ENCODE results near the gene FUT7. TPM values are rescaled to one million over a fixed set of nuclear protein-coding genes. Genes with fewer than 3 reads are reported as not detected.

The FUT7 gene
- total and polyA plus RNA-seq, 2 donors (not counting 1 experiment from before 2014, with no cell fraction given) = not detected

GRCh38 chr9:137015976-137016375 lies 15.9 kb downstream of the FUT7 start:
- Histone ChIP-seq H3K27me3 (ENCODE audit: control insufficient read depth, insufficient read depth, low read length) (no peaks in the 10 kb centered on the region), H3K79me2 (ENCODE audit: control insufficient read depth, insufficient read depth, low read length) (no peaks in the 10 kb centered on the region), H3K9me3 (ENCODE audit: control insufficient read depth, insufficient read depth, low read depth, low read length) (no peaks in the 10 kb centered on the region), H3K9ac (ENCODE audit: insufficient read depth, low read length) (no peak overlapping the region), H2AFZ (ENCODE audit: low read length) (no peak overlapping the region), H3K4me2 (ENCODE audit: extremely low read depth, insufficient read depth, low read length) (no peak overlapping the region), H3K27ac (ENCODE audit: insufficient read depth, low read length) (no peak overlapping the region), H3K4me1 (ENCODE audit: control insufficient read depth, extremely low read depth, insufficient read depth, low read length) (no peaks in the 10 kb centered on the region), H4K20me1 (ENCODE audit: control insufficient read depth, extremely low read depth, insufficient read depth, low read length) (no peaks in the 10 kb centered on the region), H3K36me3 (ENCODE audit: control insufficient read depth, insufficient read depth, low read length) (peaks cover 12% of the 10 kb centered on the region), H3K4me3 (replicated peaks in 1 of 4; ENCODE audit: control extremely low read depth in 1 of 4, insufficient read depth in 1 of 4, low read depth in 3 of 4, low read length in 4 of 4) (no peak overlapping the region)
- no peak for DNase-seq (ENCODE audit: low read depth in 2 of 2)
- TF ChIP-seq CTCF (conservative IDR thresholded peaks at IDR 0.05 in 1 of 2, IDR thresholded peaks at IDR 0.05 in 1 of 2; ENCODE audit: low read depth in 1 of 2, low read length in 2 of 2) = no peak
- TF ChIP-seq EZH2 (IDR thresholded peaks at IDR 0.05; ENCODE audit: low read length, missing control alignments) = no peak

GRCh38 chr9:137015540-137015930 lies 16.4 kb downstream of the FUT7 start:
- DNase-seq (ENCODE audit: low read depth in 2 of 2) = no peak
- no peak overlapping the region for H3K4me2 ChIP-seq (ENCODE audit: extremely low read depth, insufficient read depth, low read length)
- no peak overlapping the region for H2AFZ ChIP-seq (ENCODE audit: low read length)
- no peak overlapping the region for H3K27ac ChIP-seq (ENCODE audit: insufficient read depth, low read length)
- H4K20me1 ChIP-seq (ENCODE audit: control insufficient read depth, extremely low read depth, insufficient read depth, low read length) = no peaks in the 10 kb centered on the region
- no peaks in the 10 kb centered on the region for H3K9me3 ChIP-seq (ENCODE audit: control insufficient read depth, insufficient read depth, low read depth, low read length)
- H3K4me3 ChIP-seq (replicated peaks in 1 of 4; ENCODE audit: control extremely low read depth in 1 of 4, insufficient read depth in 1 of 4, low read depth in 3 of 4, low read length in 4 of 4) = no peak overlapping the region
- no peaks in the 10 kb centered on the region for H3K79me2 ChIP-seq (ENCODE audit: control insufficient read depth, insufficient read depth, low read length)
- TF ChIP-seq EZH2 (IDR thresholded peaks at IDR 0.05; ENCODE audit: low read length, missing control alignments) (no peak), CTCF (conservative IDR thresholded peaks at IDR 0.05 in 1 of 2, IDR thresholded peaks at IDR 0.05 in 1 of 2; ENCODE audit: low read depth in 1 of 2, low read length in 2 of 2) (no peak)
- H3K36me3 ChIP-seq (ENCODE audit: control insufficient read depth, insufficient read depth, low read length) = peaks cover 12% of the 10 kb centered on the region
- no peaks in the 10 kb centered on the region for H3K4me1 ChIP-seq (ENCODE audit: control insufficient read depth, extremely low read depth, insufficient read depth, low read length)
- H3K27me3 ChIP-seq (ENCODE audit: control insufficient read depth, insufficient read depth, low read length) = no peaks in the 10 kb centered on the region
- no peak overlapping the region for H3K9ac ChIP-seq (ENCODE audit: insufficient read depth, low read length)

GRCh38 chr9:137014776-137015539 lies 16.9 kb downstream of the FUT7 start:
- Histone ChIP-seq H3K4me2 (ENCODE audit: extremely low read depth, insufficient read depth, low read length) (no peak overlapping the region), H3K9ac (ENCODE audit: insufficient read depth, low read length) (no peak overlapping the region), H3K27ac (ENCODE audit: insufficient read depth, low read length) (no peak overlapping the region), H3K27me3 (ENCODE audit: control insufficient read depth, insufficient read depth, low read length) (no peaks in the 10 kb centered on the region), H4K20me1 (ENCODE audit: control insufficient read depth, extremely low read depth, insufficient read depth, low read length) (no peaks in the 10 kb centered on the region), H2AFZ (ENCODE audit: low read length) (no peak overlapping the region), H3K36me3 (ENCODE audit: control insufficient read depth, insufficient read depth, low read length) (peaks cover 12% of the 10 kb centered on the region), H3K4me1 (ENCODE audit: control insufficient read depth, extremely low read depth, insufficient read depth, low read length) (no peaks in the 10 kb centered on the region), H3K9me3 (ENCODE audit: control insufficient read depth, insufficient read depth, low read depth, low read length) (no peaks in the 10 kb centered on the region), H3K4me3 (replicated peaks in 1 of 4; ENCODE audit: control extremely low read depth in 1 of 4, insufficient read depth in 1 of 4, low read depth in 3 of 4, low read length in 4 of 4) (no peak overlapping the region), H3K79me2 (ENCODE audit: control insufficient read depth, insufficient read depth, low read length) (no peaks in the 10 kb centered on the region)
- DNase-seq (ENCODE audit: low read depth in 2 of 2) = no peak
- TF ChIP-seq CTCF (conservative IDR thresholded peaks at IDR 0.05 in 1 of 2, IDR thresholded peaks at IDR 0.05 in 1 of 2; ENCODE audit: low read depth in 1 of 2, low read length in 2 of 2) = no peak
